Measurements from ENCODE around the gene PTPRA.
"Not testable (repeated sequence)": the region's sequence is repeated elsewhere in the genome, so short reads cannot be mapped to it uniquely, and the experiment has no call there.

Gene PTPRA

DNA sequence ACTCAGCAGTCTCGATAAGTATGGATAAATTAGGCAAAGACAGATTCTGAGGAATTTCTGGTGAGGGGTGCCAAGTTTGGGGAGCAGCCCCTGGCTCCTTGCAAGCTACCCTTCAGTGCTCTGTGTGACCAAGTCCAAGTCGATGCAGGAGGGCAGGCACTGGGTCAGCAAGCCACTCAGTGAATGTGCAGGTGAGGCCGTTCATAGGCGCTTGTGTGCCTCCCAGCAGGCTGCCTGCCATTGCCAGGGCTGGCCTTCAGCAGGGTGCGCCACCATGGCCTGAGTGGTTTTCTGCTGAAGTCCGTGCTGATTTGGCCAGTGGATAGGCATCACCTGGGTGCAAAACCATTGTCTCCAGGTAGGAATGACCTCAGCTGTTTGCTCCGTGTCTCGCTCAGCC is 166.8 kb downstream of the PTPRA start:
- no peaks in the 10 kb centered on the region for H3K27me3 Mint-ChIP-seq
- no peak overlapping the region for H3K4me3 Mint-ChIP-seq
- H3K27ac Mint-ChIP-seq = no peak overlapping the region
- H3K36me3 Mint-ChIP-seq = peaks cover 2% of the 10 kb centered on the region
- H3K9me3 Mint-ChIP-seq (ENCODE audit: low read depth) = no peaks in the 10 kb centered on the region
- peaks cover 3% of the 10 kb centered on the region for H3K4me1 Mint-ChIP-seq (ENCODE audit: low read depth)

DNA sequence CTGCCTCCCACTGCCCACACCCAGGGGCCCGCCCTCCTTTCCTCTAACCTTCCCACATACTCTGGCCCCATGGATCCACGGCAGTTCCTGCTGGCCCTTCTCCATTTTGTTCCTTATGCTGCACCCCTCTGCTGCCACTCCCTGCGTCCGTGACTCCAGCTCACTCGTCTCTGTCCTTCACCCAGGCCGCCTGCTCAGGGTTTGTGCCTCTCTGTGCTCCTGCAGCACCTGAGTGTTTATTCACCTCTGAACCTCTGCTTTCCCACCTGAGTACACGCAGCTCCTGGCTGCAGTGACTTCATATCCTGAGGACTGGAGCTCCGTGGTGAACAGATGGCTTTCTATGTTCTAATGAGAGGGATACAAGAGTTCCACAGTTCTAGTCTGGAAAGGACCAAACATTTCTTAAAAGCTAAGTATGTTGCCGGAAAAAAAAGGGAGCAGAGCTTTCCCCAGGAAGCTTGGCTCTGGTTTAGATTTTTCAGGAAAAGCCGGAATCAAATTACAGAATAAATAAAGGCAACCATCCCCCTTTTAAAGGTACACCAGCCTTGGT is 168.7 kb downstream of the PTPRA start:
- H3K27ac Mint-ChIP-seq = peak overlapping the region; percentile 25
- H3K36me3 Mint-ChIP-seq = no peaks in the 10 kb centered on the region
- H3K4me3 Mint-ChIP-seq = no peak overlapping the region
- no peaks in the 10 kb centered on the region for H3K9me3 Mint-ChIP-seq (ENCODE audit: low read depth)
- peaks cover 8% of the 10 kb centered on the region for H3K4me1 Mint-ChIP-seq (ENCODE audit: low read depth)
- no peaks in the 10 kb centered on the region for H3K27me3 Mint-ChIP-seq

DNA sequence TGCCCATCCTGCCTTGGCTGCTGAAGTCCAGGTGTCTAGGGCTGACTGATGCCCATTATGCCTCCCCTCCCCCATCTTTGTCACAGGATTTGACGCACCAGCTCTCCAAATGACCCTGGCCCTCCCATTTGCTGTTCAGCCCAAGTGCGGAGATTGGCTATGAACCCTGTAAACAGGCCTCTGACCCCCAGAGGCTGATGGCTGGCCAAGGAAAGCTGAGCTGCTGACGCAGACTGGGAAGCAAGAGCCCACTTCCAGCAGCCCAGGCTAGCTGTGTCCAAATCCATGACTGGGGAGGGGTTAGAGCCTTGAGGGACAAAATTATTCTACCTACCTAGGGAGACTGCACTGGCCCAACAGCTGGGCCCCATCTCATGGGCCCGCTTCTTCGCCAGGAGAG is 169.3 kb downstream of the PTPRA start:
- Mint-ChIP-seq H3K9me3 (ENCODE audit: low read depth) (no peaks in the 10 kb centered on the region), H3K4me3 (no peak overlapping the region), H3K27ac (no peak overlapping the region), H3K27me3 (no peaks in the 10 kb centered on the region), H3K36me3 (no peaks in the 10 kb centered on the region), H3K4me1 (ENCODE audit: low read depth) (peaks cover 10% of the 10 kb centered on the region)

DNA sequence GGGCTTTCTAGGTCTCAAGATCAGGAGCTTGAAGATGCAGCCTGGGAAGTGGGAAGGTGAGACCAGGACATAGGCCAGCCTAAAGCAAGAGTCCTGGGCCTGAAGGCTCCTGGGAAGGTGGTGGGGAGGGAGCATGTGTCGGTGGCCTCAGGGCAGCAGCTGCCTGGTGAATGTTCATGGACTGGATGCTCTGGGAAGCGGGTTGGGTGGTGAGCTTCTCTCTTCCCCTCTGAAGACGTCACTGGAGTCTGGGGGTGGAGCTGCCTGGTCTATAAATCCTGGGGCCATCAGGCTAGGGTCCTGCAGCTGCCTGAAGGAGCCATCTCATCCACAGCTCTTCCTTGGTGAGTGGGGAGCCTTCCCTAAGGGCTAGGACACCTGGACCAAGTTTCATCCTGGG is 170.0 kb downstream of the PTPRA start, which contains the start of gene GNRH2:
Gene GNRH2, plus strand, starts transcription at position 301 of the 400 bp plus-strand sequence. CDS start 793 bp downstream, outside the sequence.
- Mint-ChIP-seq H3K27ac (peak within 1 kb of the TSS; percentile 16), H3K4me3 (no peak within 1 kb of the TSS), H3K36me3 (no peaks in the 10 kb centered on the region), H3K9me3 (ENCODE audit: low read depth) (no peaks in the 10 kb centered on the region), H3K27me3 (no peaks in the 10 kb centered on the region), H3K4me1 (ENCODE audit: low read depth) (peaks cover 11% of the 10 kb centered on the region)

DNA sequence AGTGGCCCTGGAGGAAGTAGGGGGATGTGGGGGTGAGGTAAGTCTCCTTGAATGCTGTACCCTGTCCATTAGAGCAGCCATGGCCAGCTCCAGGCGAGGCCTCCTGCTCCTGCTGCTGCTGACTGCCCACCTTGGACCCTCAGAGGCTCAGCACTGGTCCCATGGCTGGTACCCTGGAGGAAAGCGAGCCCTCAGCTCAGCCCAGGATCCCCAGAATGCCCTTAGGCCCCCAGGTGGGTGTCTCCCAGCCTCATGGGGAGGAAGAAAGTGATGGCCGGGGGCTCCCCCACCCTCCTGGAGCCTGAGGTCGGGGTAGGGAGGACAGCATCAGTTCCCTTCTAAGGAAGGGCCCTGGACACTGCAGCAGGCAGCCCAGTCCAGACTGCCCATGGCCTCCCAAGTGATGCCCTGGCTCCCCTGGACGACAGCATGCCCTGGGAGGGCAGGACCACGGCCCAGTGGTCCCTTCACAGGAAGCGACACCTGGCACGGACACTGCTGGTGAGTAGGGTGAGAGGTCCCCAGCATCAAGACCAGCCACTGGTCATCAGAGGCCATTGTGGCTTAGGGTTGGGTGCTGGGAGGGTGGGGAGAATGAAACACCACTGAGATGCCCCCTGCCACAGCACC is 171.2 kb downstream of the PTPRA start:
- Mint-ChIP-seq H3K9me3 (ENCODE audit: low read depth) (no peaks in the 10 kb centered on the region), H3K27me3 (no peaks in the 10 kb centered on the region), H3K4me1 (ENCODE audit: low read depth) (peaks cover 12% of the 10 kb centered on the region), H3K36me3 (peaks cover 2% of the 10 kb centered on the region), H3K27ac (no peak overlapping the region), H3K4me3 (peak overlapping the region; percentile 87)

DNA sequence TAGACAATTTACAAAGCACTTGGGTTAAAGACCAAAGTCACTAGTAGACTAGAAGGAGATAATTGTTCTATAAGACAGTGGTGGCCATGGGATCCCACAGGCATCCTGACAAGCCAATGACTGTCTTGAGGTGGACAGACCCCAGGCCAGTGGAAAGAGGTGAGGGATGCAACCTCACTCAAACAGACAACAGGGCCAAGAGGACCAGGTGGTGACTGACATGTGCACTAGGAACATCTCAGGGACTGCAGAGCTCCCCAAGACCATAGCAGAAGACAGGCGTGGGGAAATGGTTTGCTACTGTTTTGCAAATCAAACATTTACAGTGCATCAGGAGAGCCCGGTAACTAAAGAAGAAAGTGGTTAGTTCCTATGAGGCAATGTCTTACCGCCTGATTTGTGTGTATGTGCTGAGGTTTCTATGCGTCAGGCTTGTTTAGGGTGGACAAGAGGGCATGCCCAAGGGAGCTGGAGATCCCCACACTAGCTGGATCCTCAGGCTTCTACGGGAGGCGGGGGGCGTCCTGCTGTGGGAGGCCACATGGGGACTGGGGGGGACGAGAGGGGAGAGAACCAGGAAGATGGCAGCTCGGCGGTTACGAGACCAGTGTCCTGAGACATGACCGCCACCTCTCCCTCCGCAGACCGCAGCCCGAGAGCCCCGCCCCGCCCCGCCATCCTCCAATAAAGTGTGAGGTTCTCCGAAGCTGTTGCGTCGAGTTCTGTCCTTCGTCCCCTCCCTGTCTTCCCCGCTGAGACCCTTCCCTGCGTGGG is 171.9 kb downstream of the PTPRA start:
- H3K9me3 Mint-ChIP-seq (ENCODE audit: low read depth) = no peaks in the 10 kb centered on the region
- peaks cover 15% of the 10 kb centered on the region for H3K4me1 Mint-ChIP-seq (ENCODE audit: low read depth)
- H3K4me3 Mint-ChIP-seq = peak overlapping the region; percentile 87
- H3K27me3 Mint-ChIP-seq = no peaks in the 10 kb centered on the region
- H3K36me3 Mint-ChIP-seq = peaks cover 4% of the 10 kb centered on the region
- peak overlapping the region; percentile 69 for H3K27ac Mint-ChIP-seq

DNA sequence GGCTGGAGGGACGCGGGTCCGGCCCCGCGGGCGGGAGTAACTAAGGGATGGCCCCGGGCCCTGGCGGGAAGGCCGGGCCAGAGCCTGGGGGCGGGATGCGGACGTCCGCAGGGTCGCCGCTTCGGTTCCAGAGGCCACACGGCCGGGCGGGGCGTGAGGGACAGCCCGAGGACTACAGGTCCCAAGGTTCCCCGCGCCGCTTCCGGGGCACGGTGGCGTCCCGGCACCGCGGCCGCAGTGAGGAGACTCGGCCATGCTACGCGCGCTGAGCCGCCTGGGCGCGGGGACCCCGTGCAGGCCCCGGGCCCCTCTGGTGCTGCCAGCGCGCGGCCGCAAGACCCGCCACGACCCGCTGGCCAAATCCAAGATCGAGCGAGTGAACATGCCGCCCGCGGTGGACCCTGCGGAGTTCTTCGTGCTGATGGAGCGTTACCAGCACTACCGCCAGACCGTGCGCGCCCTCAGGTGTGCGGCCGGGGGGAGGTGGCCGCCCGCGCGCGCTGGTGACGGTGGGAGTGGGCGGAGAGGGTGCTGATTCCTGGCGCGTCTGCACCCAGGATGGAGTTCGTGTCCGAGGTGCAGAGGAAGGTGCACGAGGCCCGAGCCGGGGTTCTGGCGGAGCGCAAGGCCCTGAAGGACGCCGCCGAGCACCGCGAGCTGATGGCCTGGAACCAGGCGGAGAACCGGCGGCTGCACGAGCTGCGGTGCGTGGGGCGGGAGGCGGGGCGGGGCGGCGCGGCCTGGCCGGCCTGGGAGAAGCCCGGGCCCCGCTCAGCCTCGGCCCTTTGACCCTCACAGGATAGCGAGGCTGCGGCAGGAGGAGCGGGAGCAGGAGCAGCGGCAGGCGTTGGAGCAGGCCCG is 172.8 kb downstream of the PTPRA start, which contains the start of gene MRPS26:
Gene MRPS26, plus strand, starts transcription at position 237 of the 861 bp plus-strand sequence. Its CDS starts 17 bp downstream, at position 254.
- Mint-ChIP-seq H3K27ac (peak within 1 kb of the TSS; percentile 76), H3K4me1 (ENCODE audit: low read depth) (peaks cover 18% of the 10 kb centered on the region), H3K27me3 (no peaks in the 10 kb centered on the region), H3K36me3 (peaks cover 7% of the 10 kb centered on the region), H3K4me3 (peak within 1 kb of the TSS; percentile 95), H3K9me3 (ENCODE audit: low read depth) (no peaks in the 10 kb centered on the region)

DNA sequence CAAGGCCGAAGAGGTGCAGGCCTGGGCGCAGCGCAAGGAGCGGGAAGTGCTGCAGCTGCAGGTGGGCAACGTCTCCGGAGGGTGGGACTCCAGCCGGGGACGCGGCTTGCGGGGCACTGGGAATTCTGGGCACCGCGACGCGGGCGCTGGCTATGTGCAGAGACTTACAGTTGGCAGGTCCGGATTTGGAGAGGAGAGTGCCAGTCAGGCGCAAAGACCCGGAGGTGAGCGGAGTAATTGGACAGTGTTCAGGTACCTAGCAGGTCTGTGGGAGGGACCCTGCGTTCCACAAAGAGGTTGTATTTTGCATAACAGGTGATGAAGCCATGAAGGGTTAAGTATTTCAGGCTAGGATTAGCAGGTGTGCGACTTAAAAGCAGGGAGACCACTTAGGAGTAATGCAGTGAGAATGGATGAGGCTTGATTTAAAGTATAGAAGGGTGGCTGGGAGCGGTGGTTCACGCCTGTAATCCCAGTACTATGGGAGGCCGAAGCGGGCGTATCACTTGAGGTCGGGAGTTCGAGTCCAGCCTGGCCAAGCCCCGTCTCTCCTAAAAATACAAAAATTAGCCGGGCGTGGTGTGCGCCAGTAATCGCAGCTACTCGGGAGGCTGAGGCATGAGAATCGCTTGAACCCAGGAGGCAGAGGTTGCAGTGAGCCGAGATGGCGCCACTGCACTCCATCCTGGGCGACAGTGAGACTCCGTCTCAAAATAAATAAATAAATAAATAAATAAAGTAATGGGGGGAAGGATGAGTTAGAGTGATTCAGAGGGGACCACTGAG is 173.6 kb downstream of the PTPRA start:
- peak overlapping the region; percentile 76 for H3K27ac Mint-ChIP-seq
- peaks cover 18% of the 10 kb centered on the region for H3K4me1 Mint-ChIP-seq (ENCODE audit: low read depth)
- H3K27me3 Mint-ChIP-seq = no peaks in the 10 kb centered on the region
- H3K4me3 Mint-ChIP-seq = peak overlapping the region; percentile 95
- peaks cover 7% of the 10 kb centered on the region for H3K36me3 Mint-ChIP-seq
- H3K9me3 Mint-ChIP-seq (ENCODE audit: low read depth) = no peaks in the 10 kb centered on the region

DNA sequence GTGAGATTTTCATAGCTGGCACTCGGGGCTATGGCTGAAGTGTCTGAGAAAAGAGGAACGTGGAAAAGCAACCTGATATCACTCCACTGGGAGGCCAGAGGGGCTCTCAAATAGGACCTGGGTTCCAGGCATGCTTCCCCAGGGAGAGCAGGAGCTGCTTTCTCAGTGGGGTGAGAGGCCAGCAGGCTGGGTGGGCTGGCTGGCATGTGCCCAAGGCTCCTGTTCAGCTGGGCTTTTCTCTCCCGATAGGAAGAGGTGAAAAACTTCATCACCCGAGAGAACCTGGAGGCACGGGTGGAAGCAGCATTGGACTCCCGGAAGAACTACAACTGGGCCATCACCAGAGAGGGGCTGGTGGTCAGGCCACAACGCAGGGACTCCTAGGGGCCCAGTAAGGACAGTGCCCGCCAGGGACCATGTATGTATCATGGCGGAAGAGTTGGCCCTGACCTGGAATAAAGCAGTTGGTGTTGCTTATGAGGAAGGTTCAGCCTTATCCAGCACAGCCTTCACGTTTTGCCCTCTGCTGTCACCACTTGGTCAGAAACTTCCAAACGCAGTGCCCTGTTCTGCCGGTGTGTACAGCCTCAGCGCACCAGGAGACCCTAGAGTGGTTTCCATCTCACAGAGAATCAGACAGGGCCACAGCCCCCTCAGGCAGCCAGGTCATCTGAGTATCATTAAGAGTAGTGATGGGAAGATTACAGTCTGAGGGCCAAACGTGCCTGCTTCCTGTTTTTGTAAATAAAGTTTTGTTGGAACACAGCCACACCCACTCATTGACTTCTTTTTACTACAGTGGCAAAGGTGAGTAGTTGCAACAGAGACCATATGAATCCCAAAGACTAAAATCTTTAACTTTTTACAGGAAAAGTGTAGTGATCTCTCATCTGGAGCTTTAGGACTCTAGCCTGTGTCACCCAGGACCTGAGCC is 174.5 kb downstream of the PTPRA start:
- H3K4me1 Mint-ChIP-seq (ENCODE audit: low read depth) = peaks cover 18% of the 10 kb centered on the region
- no peaks in the 10 kb centered on the region for H3K9me3 Mint-ChIP-seq (ENCODE audit: low read depth)
- no peaks in the 10 kb centered on the region for H3K27me3 Mint-ChIP-seq
- peaks cover 7% of the 10 kb centered on the region for H3K36me3 Mint-ChIP-seq
- H3K4me3 Mint-ChIP-seq = peak overlapping the region; percentile 95
- H3K27ac Mint-ChIP-seq = no peak overlapping the region

DNA sequence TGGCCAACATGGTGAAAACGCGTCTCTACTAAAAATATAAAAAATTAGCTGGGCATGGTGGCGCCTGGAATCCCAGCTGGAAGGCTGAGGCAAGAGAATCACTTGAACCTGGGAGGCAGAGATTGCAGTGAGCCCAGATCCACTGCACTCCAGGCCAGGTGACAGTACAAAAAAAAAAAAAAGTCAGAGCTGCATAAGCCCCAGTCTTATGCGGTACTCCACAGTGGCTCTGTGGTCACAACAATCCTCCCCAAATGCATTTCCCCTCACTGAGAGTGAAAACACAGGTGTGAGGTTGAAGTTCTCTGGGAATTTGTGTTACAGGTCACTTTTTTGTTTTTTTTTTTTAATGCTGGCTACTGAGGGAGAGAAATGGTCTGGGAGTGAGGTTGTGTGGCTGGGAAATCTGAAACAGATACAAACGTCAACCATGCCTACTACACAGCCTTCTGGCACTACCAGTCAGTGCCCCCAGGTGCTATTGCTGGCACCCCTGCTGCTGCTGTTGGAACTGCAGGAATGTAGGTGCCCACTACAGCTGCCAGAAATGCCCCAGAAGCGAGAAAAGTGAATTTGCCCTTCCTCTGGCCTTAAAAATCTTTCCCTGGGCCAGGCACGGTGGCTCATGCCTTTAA is 178.2 kb downstream of the PTPRA start:
- Mint-ChIP-seq H3K27ac (no peak overlapping the region), H3K36me3 (peaks cover 7% of the 10 kb centered on the region), H3K9me3 (ENCODE audit: low read depth) (no peaks in the 10 kb centered on the region), H3K27me3 (no peaks in the 10 kb centered on the region), H3K4me1 (ENCODE audit: low read depth) (peaks cover 13% of the 10 kb centered on the region), H3K4me3 (no peak overlapping the region)

DNA sequence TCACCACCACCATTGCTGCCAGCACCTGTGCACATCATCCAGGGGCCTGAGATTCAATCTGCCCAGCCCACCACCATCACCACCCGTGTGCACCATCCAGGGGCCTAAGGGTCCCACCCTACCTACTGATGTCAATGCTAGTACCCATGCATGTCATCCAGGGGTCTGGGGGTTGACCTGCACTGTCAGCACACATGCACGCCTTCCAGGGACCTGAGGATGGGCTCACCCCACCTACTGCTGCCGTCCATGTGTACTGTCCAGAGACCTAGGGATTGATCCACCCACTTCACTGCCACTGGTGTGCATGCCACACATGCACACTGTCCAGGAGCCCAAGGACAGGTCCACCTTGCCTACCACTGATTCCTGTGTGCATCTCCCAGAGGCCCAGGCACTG is 186.2 kb downstream of the PTPRA start:
- no peak overlapping the region for H3K4me3 Mint-ChIP-seq
- H3K27ac Mint-ChIP-seq = no peak overlapping the region

DNA sequence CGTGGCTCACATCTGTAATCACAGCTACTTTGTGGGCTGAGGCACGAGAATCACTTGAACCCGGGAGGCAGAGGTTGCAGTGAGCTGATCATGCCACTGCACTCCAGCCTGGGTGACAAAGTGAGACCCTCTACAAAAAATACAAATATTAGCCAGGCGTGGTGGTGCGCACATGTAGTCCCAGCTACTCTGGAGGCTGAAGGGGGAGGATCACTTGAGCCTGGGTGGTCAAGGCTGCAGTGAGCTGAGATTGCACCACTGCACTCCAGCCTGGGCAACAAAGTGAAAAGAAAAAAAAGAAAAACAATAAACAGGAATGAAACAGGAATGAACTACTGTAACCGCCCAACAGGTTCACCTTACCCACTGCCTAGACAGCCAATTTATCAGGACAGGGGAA is 190.8 kb downstream of the PTPRA start:
- Mint-ChIP-seq H3K4me1 (ENCODE audit: low read depth) (peaks cover 12% of the 10 kb centered on the region), H3K27ac (peak overlapping the region; percentile 46)
- H3K9me3 Mint-ChIP-seq (ENCODE audit: low read depth); H3K36me3 Mint-ChIP-seq; H3K27me3 Mint-ChIP-seq; H3K4me3 Mint-ChIP-seq: not testable (repeated sequence)

More for the DNA sequence above, 186.2 kb downstream of the PTPRA start:
- Mint-ChIP-seq H3K9me3 (ENCODE audit: low read depth) (no peaks in the 10 kb centered on the region), H3K27me3 (no peaks in the 10 kb centered on the region), H3K36me3 (no peaks in the 10 kb centered on the region), H3K4me1 (ENCODE audit: low read depth) (peaks cover 5% of the 10 kb centered on the region)
